HCT116 (cell line): Measurements from ENCODE around the gene EP400. TPM values are rescaled to one million over a fixed set of nuclear protein-coding genes. Genes with fewer than 3 reads are reported as not detected.
A peak's percentile ranks its signal among the peaks of the same experiment; 100 is the strongest.

Experiments
- ATAC-seq: fragments of 200-7000 bp; cut with Tn5 transposase; 2 replicates; pipeline ENCODE4 v1.9.1; 2020; ENCODE audit warnings: mild to moderate bottlenecking, moderate library complexity
- BruUV-seq: library from RNA; stranded (reverse); fragments of 400-500 nt; replicated peaks from 2 replicates; lab custom pipeline; 2021; lab: Mats Ljungman, UMichigan
- CTCF ChIA-PET: fragments of 300-600 bp; sonication (Branson Sonifier 250); formaldehyde crosslinking; loops from one replicate; lab custom pipeline; 2021; ENCODE audit warnings: antibody characterized with exemption; lab: Charles Lee
- POLR2A ChIA-PET: fragments of 300-600, 350-600 bp; sonication (Branson Sonifier 250); formaldehyde crosslinking; loops from one replicate; lab custom pipeline; 2021; ENCODE audit warnings: antibody characterized with exemption; lab: Charles Lee
- RAD21 ChIA-PET, 2 experiments: fragments of 300-600 bp; sonication (Branson Sonifier 250); formaldehyde crosslinking; loops; one replicate each; lab custom pipeline; 2023; ENCODE audit warnings: low total read pairs in 2 of 2; ENCODE audit not compliant: uncharacterized antibody in 2 of 2, unreplicated experiment in 2 of 2, low non-redundant PET in 1 of 2; lab: Charles Lee
- DNase-seq: peaks from one replicate; pipeline ENCODE4 v3.0.0-alpha.2; 2010; ENCODE audit warnings: low read depth, low spot score
- H2AFZ ChIP-seq: fragments of 200-600 bp; shearing (Covaris generic), sonication (generic); 2 replicates; pipeline ENCODE4 v1.6.1; 2017; ENCODE audit warnings: low read depth, mixed run types, mixed read lengths, antibody characterized with exemption, low read length; ENCODE audit not compliant: poor library complexity, severe bottlenecking
- H3K27ac ChIP-seq: 2 replicates; pipeline ENCODE4 v1.5.1; 2012; ENCODE audit warnings: low read depth, low read length
- H3K27me3 ChIP-seq: fragments of 200-600 bp; sonication (generic); 2 replicates; pipeline ENCODE4 v1.6.1; 2016; ENCODE audit warnings: mixed run types, low read length, mixed read lengths; ENCODE audit not compliant: insufficient read depth
- H3K36me3 ChIP-seq, 2 experiments: fragments of 200-500 bp in 1 of 2; fragments of 200-600 bp in 1 of 2; sonication (Bioruptor generic) in 1 of 2; sonication (generic) in 1 of 2; 2 replicates each; pipeline versions ENCODE4 v1.5.1 to v1.6.1; 2014 to 2016; ENCODE audit warnings: low read length in 2 of 2, inconsistent platforms in 1 of 2, mixed read lengths in 1 of 2, mixed run types in 1 of 2; ENCODE audit not compliant: insufficient read depth in 2 of 2, control insufficient read depth in 1 of 2
- H3K4me1 ChIP-seq, 2 experiments: fragments of 200-600 bp in 1 of 2; sonication (generic) in 1 of 2; 2 replicates each; pipeline versions ENCODE4 v1.5.1 to v1.6.1; 2012 to 2017; ENCODE audit warnings: low read length in 2 of 2, inconsistent platforms in 1 of 2, mild to moderate bottlenecking in 1 of 2, mixed read lengths in 1 of 2, mixed run types in 1 of 2, moderate library complexity in 1 of 2; ENCODE audit not compliant: insufficient read depth in 2 of 2, control insufficient read depth in 1 of 2
- H3K4me2 ChIP-seq: fragments of 200-600 bp; sonication (generic); 2 replicates; pipeline ENCODE4 v1.6.1; 2017; ENCODE audit warnings: mixed run types, low read length, mixed read lengths
- H3K4me3 ChIP-seq, 2 experiments: fragments of 200-600 bp in 1 of 2; sonication (generic) in 1 of 2; replicated peaks in 1 of 2; 2 replicates each; pipeline ENCODE4 v1.5.1; 2011 to 2016; ENCODE audit warnings: low read length in 2 of 2, control low read depth in 1 of 2, low read depth in 1 of 2, mild to moderate bottlenecking in 1 of 2, mixed read lengths in 1 of 2, mixed run types in 1 of 2
- H3K79me2 ChIP-seq: fragments of 200-600 bp; sonication (generic); 2 replicates; pipeline ENCODE4 v1.6.1; 2017; ENCODE audit warnings: mild to moderate bottlenecking, mixed run types, low read length, moderate library complexity, mixed read lengths; ENCODE audit not compliant: insufficient read depth
- H3K9ac ChIP-seq: fragments of 200-600 bp; sonication (generic); 2 replicates; pipeline ENCODE4 v1.6.1; 2016; ENCODE audit warnings: low read length, mixed read lengths
- H3K9me2 ChIP-seq: fragments of 200-600 bp; sonication (generic), shearing (Covaris generic); 2 replicates; pipeline ENCODE4 v1.6.1; 2017; ENCODE audit warnings: mixed run types, mild to moderate bottlenecking, moderate library complexity; ENCODE audit not compliant: insufficient read depth
- H3K9me3 ChIP-seq, 2 experiments: fragments of 200-500 bp in 1 of 2; fragments of 200-600 bp in 1 of 2; sonication (Bioruptor generic) in 1 of 2; sonication (generic) in 1 of 2; 2 replicates each; pipeline ENCODE4 v1.6.1; 2014 to 2017; ENCODE audit warnings: low read length in 2 of 2, mixed read lengths in 2 of 2, inconsistent platforms in 1 of 2, low read depth in 1 of 2, mild to moderate bottlenecking in 1 of 2, mixed run types in 1 of 2, moderate library complexity in 1 of 2; ENCODE audit not compliant: control insufficient read depth in 1 of 2, insufficient read depth in 1 of 2
- H4K20me1 ChIP-seq: fragments of 200-600 bp; sonication (generic), shearing (Covaris generic); 2 replicates; pipeline ENCODE4 v1.6.1; 2017; ENCODE audit warnings: mixed run types, mild to moderate bottlenecking, moderate library complexity; ENCODE audit not compliant: insufficient read depth
- CBX3 ChIP-seq: IDR thresholded peaks from 2 replicates; pipeline ENCODE4 v1.6.1; 2012; ENCODE audit warnings: low read depth
- FOSL1 ChIP-seq: IDR thresholded peaks from 2 replicates; pipeline ENCODE4 v1.6.1; 2012; ENCODE audit warnings: low read depth
- POLR2AphosphoS5 ChIP-seq: IDR thresholded peaks from 2 replicates; pipeline ENCODE4 v1.6.1; 2011; ENCODE audit warnings: mild to moderate bottlenecking, low read depth, low read length, moderate library complexity
- RAD21 ChIP-seq: IDR thresholded peaks from 2 replicates; pipeline ENCODE4 v1.6.1; 2012; ENCODE audit warnings: low read depth, mild to moderate bottlenecking
- intact Hi-C: fragments of 100-400 bp; cut with micrococcal nuclease; formaldehyde crosslinking; loops from 2 replicates; pipeline ENCODE4 v1.10.0; 2022
- total RNA-seq: library from RNA; stranded (reverse); gene quantifications from one replicate; pipeline ENCODE4 v1.2.1, GENCODE V29; 2021; ENCODE audit not compliant: unreplicated experiment
- TF ChIP-seq, protein P1 (sequence below): IDR thresholded peaks from 2 replicates; pipeline ENCODE4 v1.6.1; 2012; ENCODE audit warnings: low read depth
- TF ChIP-seq, protein P2 (sequence below): IDR thresholded peaks from 2 replicates; pipeline ENCODE4 v1.6.1; 2011; ENCODE audit warnings: mild to moderate bottlenecking, low read length, moderate library complexity; ENCODE audit not compliant: insufficient replicate concordance; ENCODE audit errors: extremely low read depth

The EP400 gene
- total RNA-seq, 1 experiment from 2014 or later, result 54.5 TPM

DNA sequence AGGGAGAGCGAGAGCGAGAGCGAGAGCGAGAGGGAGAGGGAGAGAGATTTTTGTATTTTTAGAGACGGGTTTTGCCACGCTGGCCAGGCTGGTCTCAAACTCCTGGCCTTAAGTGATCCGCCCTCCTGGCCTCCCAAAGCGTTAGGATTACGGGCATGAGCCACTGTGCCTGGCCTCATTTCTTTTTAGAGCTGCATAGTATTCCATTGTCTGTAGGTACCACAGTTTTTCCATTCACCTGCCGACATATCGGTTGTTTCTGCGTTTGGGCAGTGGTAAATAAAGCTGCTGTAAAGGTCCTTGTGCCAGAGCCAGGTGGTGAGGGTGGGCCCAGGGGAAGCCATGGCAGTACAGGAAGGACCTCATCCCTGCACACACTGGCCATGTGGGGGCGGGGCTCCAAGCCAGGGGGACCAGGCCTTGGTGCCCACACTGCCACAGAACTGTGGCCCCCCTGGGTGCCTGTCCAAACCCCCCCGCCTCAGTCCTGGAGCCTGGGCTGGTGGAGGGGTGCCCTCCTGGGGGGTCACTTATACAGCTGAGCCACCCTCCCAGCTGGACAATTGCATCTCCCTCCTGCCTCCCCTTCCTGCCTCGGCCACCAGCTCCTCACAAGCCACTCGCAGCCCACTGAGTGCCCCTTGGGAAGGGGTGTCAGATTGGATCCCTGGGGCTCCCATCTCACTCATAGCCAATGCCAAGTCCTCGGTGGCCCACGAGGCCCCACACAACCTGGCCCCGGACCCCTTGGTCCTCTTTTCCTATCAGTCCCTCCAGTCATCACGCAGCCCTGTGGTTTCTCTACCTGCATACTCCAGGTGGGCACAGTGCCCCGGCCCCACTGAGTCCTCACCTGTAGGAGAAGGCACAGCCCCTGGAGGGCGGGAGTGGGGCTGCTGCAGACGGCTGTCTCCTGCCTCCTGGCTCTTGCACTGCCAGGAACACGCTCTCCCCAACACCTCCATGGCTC is 22.3 kb upstream of the EP400 start:
- Histone ChIP-seq H3K4me1 (peaks cover 12 to 26% of the 10 kb centered on the region in 2 experiments), H3K79me2 (peaks cover 31% of the 10 kb centered on the region), H3K4me2 (peak overlapping the region; percentile 99), H3K27ac (peak overlapping the region; percentile 85), H2AFZ (no peak overlapping the region), H3K9ac (peak overlapping the region; percentile 78), H3K9me2 (no peaks in the 10 kb centered on the region), H4K20me1 (no peaks in the 10 kb centered on the region)
- ATAC-seq (peak; percentile 13; the same call in 1 of the 2 replicates), DNase-seq (no peak)
- POLR2A ChIA-PET, result interaction anchor here (1.2 kb wide), 1 partner anchor 97 kb away, joined by 3 read pairs; no protein-coding TSS in a partner anchor
- RAD21 ChIA-PET, result no interaction called here
- TSS peak; percentile 82 for BruUV-seq
- TF ChIP-seq POLR2AphosphoS5 (no peak), RAD21 (no peak), CBX3 (no peak), FOSL1 (no peak)
- TF ChIP-seq, protein P1, sequence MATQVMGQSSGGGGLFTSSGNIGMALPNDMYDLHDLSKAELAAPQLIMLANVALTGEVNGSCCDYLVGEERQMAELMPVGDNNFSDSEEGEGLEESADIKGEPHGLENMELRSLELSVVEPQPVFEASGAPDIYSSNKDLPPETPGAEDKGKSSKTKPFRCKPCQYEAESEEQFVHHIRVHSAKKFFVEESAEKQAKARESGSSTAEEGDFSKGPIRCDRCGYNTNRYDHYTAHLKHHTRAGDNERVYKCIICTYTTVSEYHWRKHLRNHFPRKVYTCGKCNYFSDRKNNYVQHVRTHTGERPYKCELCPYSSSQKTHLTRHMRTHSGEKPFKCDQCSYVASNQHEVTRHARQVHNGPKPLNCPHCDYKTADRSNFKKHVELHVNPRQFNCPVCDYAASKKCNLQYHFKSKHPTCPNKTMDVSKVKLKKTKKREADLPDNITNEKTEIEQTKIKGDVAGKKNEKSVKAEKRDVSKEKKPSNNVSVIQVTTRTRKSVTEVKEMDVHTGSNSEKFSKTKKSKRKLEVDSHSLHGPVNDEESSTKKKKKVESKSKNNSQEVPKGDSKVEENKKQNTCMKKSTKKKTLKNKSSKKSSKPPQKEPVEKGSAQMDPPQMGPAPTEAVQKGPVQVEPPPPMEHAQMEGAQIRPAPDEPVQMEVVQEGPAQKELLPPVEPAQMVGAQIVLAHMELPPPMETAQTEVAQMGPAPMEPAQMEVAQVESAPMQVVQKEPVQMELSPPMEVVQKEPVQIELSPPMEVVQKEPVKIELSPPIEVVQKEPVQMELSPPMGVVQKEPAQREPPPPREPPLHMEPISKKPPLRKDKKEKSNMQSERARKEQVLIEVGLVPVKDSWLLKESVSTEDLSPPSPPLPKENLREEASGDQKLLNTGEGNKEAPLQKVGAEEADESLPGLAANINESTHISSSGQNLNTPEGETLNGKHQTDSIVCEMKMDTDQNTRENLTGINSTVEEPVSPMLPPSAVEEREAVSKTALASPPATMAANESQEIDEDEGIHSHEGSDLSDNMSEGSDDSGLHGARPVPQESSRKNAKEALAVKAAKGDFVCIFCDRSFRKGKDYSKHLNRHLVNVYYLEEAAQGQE, result no peak
- TF ChIP-seq, protein P2, sequence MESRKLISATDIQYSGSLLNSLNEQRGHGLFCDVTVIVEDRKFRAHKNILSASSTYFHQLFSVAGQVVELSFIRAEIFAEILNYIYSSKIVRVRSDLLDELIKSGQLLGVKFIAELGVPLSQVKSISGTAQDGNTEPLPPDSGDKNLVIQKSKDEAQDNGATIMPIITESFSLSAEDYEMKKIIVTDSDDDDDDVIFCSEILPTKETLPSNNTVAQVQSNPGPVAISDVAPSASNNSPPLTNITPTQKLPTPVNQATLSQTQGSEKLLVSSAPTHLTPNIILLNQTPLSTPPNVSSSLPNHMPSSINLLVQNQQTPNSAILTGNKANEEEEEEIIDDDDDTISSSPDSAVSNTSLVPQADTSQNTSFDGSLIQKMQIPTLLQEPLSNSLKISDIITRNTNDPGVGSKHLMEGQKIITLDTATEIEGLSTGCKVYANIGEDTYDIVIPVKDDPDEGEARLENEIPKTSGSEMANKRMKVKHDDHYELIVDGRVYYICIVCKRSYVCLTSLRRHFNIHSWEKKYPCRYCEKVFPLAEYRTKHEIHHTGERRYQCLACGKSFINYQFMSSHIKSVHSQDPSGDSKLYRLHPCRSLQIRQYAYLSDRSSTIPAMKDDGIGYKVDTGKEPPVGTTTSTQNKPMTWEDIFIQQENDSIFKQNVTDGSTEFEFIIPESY, result no peak
- TF ChIP-seq, all 23 proteins: peak for 0
- CTCF ChIA-PET, result interaction anchor here (1.3 kb wide), 1 partner anchor 16 kb away, joined by 3 read pairs; no protein-coding TSS in a partner anchor
- no peaks in the 10 kb centered on the region for H3K27me3 ChIP-seq
- peaks cover 4 to 16% of the 10 kb centered on the region in 2 experiments; a peak in 3 of 4 replicates for H3K36me3 ChIP-seq
- H3K9me3 ChIP-seq, result no peaks in the 10 kb centered on the region
- H3K4me3 ChIP-seq, result peak overlapping the region; percentile 57 to 96
- intact Hi-C loops, result no loop called here
